IMR-90 (cell line): ENCODE data around the gene IFT43.

Experiments
- CTCF ChIP-seq: conservative IDR thresholded peaks from 2 replicates; pipeline ENCODE4 v1.5.1; 2012; ENCODE audit warnings: mild to moderate bottlenecking, low read depth, low read length, improper control_type of control experiment
- POLR2A ChIP-seq: IDR thresholded peaks from 2 replicates; pipeline ENCODE4 v1.6.1; 2012; ENCODE audit warnings: mild to moderate bottlenecking, low read depth, low read length
- RAD21 ChIP-seq: IDR thresholded peaks from 2 replicates; pipeline ENCODE4 v1.6.1; 2012; ENCODE audit warnings: low read length, improper control_type of control experiment
- RCOR1 ChIP-seq: IDR thresholded peaks from 2 replicates; pipeline ENCODE4 v1.6.1; 2012; ENCODE audit warnings: mild to moderate bottlenecking, low read length, improper control_type of control experiment; ENCODE audit not compliant: insufficient replicate concordance
- RFX5 ChIP-seq: IDR thresholded peaks from 2 replicates; pipeline ENCODE4 v1.8.0; 2012; ENCODE audit warnings: low read depth, mild to moderate bottlenecking, low read length, moderate library complexity
- TF ChIP-seq, protein P1 (sequence below): fragments of 150-350 bp; IDR thresholded peaks from 2 replicates; pipeline ENCODE4 v1.6.1; 2017; ENCODE audit warnings: mild to moderate bottlenecking, antibody characterized with exemption, low read length, low read depth

DNA sequence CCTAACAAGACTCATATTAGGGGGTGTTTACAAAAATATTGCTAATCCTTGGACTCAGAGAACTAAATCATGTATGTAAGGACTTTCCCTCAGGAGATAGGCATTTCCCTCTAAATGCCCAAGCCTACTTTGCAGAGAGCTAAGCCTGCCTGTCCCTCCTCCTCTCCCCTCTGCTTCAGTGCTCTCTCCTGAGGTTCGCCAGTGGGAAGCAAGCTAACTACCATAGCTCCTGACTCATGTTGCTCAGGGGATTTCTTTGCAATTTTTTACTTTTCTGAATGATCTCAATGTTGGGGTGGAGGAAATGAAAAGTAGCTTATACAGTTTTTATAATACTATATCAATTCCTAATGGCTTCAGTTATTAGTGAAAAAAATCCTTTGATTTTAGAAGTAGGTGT lies 29.6 kb downstream of the IFT43 start:
- no peak for TF ChIP-seq POLR2A
- TF ChIP-seq RCOR1, result no peak
- TF ChIP-seq CTCF, result no peak
- no peak for TF ChIP-seq RFX5
- no peak for TF ChIP-seq RAD21
- TF ChIP-seq, protein P1, sequence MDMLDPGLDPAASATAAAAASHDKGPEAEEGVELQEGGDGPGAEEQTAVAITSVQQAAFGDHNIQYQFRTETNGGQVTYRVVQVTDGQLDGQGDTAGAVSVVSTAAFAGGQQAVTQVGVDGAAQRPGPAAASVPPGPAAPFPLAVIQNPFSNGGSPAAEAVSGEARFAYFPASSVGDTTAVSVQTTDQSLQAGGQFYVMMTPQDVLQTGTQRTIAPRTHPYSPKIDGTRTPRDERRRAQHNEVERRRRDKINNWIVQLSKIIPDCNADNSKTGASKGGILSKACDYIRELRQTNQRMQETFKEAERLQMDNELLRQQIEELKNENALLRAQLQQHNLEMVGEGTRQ, result no peak
